ENCODE results near the gene GP1BA.

The GP1BA gene

DNA sequence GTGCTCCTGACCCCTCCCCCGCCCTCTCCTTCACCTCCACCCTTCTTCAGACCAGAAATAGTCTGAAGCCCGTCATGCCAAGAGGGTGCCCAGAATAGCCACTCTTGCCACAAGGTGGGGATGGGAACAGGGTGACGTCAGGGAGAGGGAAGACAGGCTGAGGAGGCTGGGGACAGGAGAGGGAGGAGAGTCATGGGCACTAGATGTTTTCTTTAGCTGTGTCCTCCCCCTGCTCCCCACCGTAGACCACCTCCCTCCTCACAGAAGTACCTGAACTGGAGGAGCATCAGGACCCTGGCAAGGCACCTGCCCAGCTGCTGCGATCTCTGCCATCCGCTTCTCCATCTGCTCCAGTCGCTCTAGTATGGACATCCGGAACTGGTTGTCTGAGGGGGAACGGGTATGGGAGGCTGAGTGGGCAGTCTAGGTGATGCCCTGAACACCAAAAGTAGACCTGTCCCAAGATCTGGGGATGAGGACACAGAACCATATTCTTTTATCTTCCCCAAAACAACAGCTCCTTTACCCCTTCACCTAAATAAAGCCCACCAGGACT lies 42.1 kb downstream of the GP1BA start:
- no peak for DNase-seq (ENCODE audit: low read depth)

GRCh38 chr17:4978726-4979125 lies 46.6 kb downstream of the GP1BA start:
- no peak for DNase-seq (ENCODE audit: low read depth)

GRCh38 chr17:4980644-4981216 lies 48.7 kb downstream of the GP1BA start:
- DNase-seq (ENCODE audit: low read depth) = no peak

GRCh38 chr17:4982305-4982704 lies 50.2 kb downstream of the GP1BA start:
- no peak for DNase-seq (ENCODE audit: low read depth)

All from GM04503 (cell line).